D721Med (cell line): Measurements from ENCODE around the gene HRH3.

Experiments used
- DNase-seq: peaks from one replicate; pipeline ENCODE4 v3.0.0; 2011; ENCODE audit warnings: low spot score; ENCODE audit not compliant: insufficient read length
- FAIRE-seq: peaks from 2 replicates; lab custom pipeline; 2011; peaks lifted over from hg19 to GRCh38; lab: Jason Lieb, UNC
- CTCF ChIP-seq: IDR thresholded peaks from 2 replicates; pipeline ENCODE4 v1.5.1; 2012; ENCODE audit warnings: mild to moderate bottlenecking, control low read depth; ENCODE audit not compliant: insufficient read depth; ENCODE audit errors: missing control alignments

The HRH3 gene

GRCh38 chr20:62231292-62231691, 11.2 kb upstream of the HRH3 start:
- FAIRE-seq (no peak), DNase-seq (no peak)
- no peak for TF ChIP-seq CTCF

- no peak for DNase-seq
- no peak for FAIRE-seq
- TF ChIP-seq CTCF, result no peak
Measured at GRCh38 chr20:62230696-62231095, 10.6 kb upstream of the HRH3 start.

GRCh38 chr20:62230276-62230675, 10.2 kb upstream of the HRH3 start:
- FAIRE-seq, result no peak
- no peak for DNase-seq
- no peak for TF ChIP-seq CTCF

GRCh38 chr20:62229667-62230066, 9.6 kb upstream of the HRH3 start:
- no peak for TF ChIP-seq CTCF
- no peak for DNase-seq
- no peak for FAIRE-seq

- FAIRE-seq, result no peak
Measured at GRCh38 chr20:62228982-62229545, 9.0 kb upstream of the HRH3 start.

GRCh38 chr20:62227977-62228958, 8.2 kb upstream of the HRH3 start:
- no peak for FAIRE-seq
- TF ChIP-seq CTCF, result no peak
- DNase-seq, result no peak

More at GRCh38 chr20:62228982-62229545, 9.0 kb upstream of the HRH3 start:
- DNase-seq, result no peak
- no peak for TF ChIP-seq CTCF

- TF ChIP-seq CTCF, result no peak
- DNase-seq (no peak), FAIRE-seq (no peak)
Measured at GRCh38 chr20:62227591-62227976, 7.5 kb upstream of the HRH3 start.
